Prostate gland (tissue), 2 donors: ENCODE data around the gene SIGLEC8. TPM values are rescaled to one million over a fixed set of nuclear protein-coding genes. Genes with fewer than 3 reads are reported as not detected.
"Not testable (repeated sequence)": the region's sequence is repeated elsewhere in the genome, so short reads cannot be mapped to it uniquely, and the experiment has no call there.

Source experiments
- DNase-seq: peaks from one replicate; pipeline ENCODE4 v3.0.0-alpha.2; 2019; ENCODE audit warnings: low spot score
- H3K27ac ChIP-seq, 2 donors: fragments of 200-600 bp; sonication (generic); 2 replicates each; pipeline ENCODE4 v1.5.1; 2017 to 2019
- H3K27me3 ChIP-seq: fragments of 200-600 bp; sonication (generic); replicated peaks from 2 replicates; pipeline ENCODE4 v1.5.1; 2019; ENCODE audit not compliant: insufficient read depth
- H3K36me3 ChIP-seq, 2 donors: fragments of 200-600 bp; sonication (generic); 1 replicate in 1 of 2; 2 replicates in 1 of 2; pipeline versions ENCODE4 v1.5.1 to v1.8.1; 2017 to 2019
- H3K4me1 ChIP-seq: fragments of 200-600 bp; sonication (generic); replicated peaks from 2 replicates; pipeline ENCODE4 v1.5.1; 2019
- H3K4me3 ChIP-seq, 2 donors: fragments of 200-600 bp; sonication (generic); 2 replicates each; pipeline ENCODE4 v1.5.1; 2017 to 2019
- H3K9me3 ChIP-seq: fragments of 200-600 bp; sonication (generic); 2 replicates; pipeline ENCODE4 v1.5.1; 2017
- POLR2A ChIP-seq: fragments of 450-650 bp; IDR thresholded peaks from one replicate; pipeline ENCODE4 v1.6.1; 2016; ENCODE audit warnings: antibody characterized with exemption, mild to moderate bottlenecking
- POLR2AphosphoS5 ChIP-seq: sonication (generic); formaldehyde crosslinking; IDR thresholded peaks from one replicate; pipeline ENCODE4 v1.6.1; 2017; ENCODE audit warnings: antibody characterized with exemption
- WGBS: methylation state at CpG from one replicate; pipeline ENCODE4 v1.1.5; 2018; 5-methylcytosine and 5-hydroxymethylcytosine counted together
- intact Hi-C: fragments of 100-400 bp; cut with DNase I; formaldehyde crosslinking; loops from one replicate; pipeline ENCODE4 v1.14.2; 2022
- total RNA-seq, 2 donors: library from RNA; depleted of rRNA; stranded (reverse); fragments of >200 nt; gene quantifications; one replicate each; pipeline ENCODE4 v1.1.0, GENCODE V29; 2016
- TF ChIP-seq, protein P1 (sequence below), 4 experiments: fragments of 200-600 bp in 2 of 4; fragments of 450-650 bp in 2 of 4; sonication (generic) in 2 of 4; IDR thresholded peaks; 1 replicate in 3 of 4; 2 replicates in 1 of 4; pipeline ENCODE4 v1.5.1; 2016 to 2019; ENCODE audit warnings: antibody characterized with exemption in 4 of 4, mild to moderate bottlenecking in 2 of 4, moderate library complexity in 2 of 4

The SIGLEC8 gene
- total RNA-seq, 2 donors from 2014 or later, result 1.0 to 3.0 TPM

DNA sequence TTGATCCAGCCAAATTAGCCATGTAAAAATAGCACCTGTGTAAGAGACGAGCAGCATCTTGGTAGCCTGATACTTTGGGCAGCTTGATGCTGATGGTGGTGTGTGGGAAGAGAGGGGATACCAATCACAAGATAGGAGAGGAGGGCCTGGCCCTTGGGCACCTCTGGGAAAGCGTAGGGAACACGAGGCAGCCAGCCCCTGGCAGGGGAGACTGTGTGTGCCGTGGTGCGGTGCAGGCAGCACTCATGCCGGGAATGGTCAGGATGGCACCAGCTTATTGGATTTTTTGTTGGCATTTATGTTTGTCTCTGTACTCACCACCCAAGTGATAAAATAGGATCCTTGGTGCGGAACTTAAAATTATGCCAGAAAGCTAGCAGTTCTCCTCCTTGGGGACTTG lies 10.2 kb downstream of the SIGLEC8 start:
- WGBS, result 86% methylated on average over 7 of the region's 7 CpGs
- DNase-seq, result no peak
- no peak for TF ChIP-seq POLR2A
- no peak for TF ChIP-seq POLR2AphosphoS5
- intact Hi-C loops, result no loop called here
- H3K27me3 ChIP-seq, result peaks cover 4% of the 10 kb centered on the region
- H3K4me1 ChIP-seq, result no peaks in the 10 kb centered on the region
- no peaks in the 10 kb centered on the region for H3K9me3 ChIP-seq
- H3K4me3 ChIP-seq, result no peak overlapping the region
- no peaks in the 10 kb centered on the region for H3K36me3 ChIP-seq
- H3K27ac ChIP-seq, result no peak overlapping the region

DNA sequence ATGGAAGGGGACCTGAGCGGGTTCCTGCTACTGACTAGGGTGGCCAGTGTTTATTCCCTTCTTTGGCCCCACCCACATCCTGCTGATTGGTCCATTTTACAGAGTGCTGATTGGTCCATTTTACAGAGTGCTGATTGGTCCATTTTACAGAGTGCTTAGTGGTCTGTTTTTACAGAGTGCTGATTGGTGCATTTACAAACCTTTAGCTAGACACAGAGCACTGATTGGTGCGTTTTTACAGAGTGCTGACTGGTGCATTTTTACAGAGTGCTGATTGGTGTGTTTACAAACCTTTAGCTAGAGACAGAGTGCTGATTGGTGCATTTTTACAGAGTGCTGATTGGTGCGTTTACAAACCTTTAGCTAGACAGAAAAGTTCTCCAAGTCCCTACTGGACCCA lies 10.7 kb downstream of the SIGLEC8 start:
- 88% methylated on average over 3 of the region's 3 CpGs for WGBS
- H3K9me3 ChIP-seq, intact Hi-C loops, H3K4me3 ChIP-seq, DNase-seq, H3K36me3 ChIP-seq, H3K27ac ChIP-seq, H3K4me1 ChIP-seq, H3K27me3 ChIP-seq: not testable (repeated sequence)

DNA sequence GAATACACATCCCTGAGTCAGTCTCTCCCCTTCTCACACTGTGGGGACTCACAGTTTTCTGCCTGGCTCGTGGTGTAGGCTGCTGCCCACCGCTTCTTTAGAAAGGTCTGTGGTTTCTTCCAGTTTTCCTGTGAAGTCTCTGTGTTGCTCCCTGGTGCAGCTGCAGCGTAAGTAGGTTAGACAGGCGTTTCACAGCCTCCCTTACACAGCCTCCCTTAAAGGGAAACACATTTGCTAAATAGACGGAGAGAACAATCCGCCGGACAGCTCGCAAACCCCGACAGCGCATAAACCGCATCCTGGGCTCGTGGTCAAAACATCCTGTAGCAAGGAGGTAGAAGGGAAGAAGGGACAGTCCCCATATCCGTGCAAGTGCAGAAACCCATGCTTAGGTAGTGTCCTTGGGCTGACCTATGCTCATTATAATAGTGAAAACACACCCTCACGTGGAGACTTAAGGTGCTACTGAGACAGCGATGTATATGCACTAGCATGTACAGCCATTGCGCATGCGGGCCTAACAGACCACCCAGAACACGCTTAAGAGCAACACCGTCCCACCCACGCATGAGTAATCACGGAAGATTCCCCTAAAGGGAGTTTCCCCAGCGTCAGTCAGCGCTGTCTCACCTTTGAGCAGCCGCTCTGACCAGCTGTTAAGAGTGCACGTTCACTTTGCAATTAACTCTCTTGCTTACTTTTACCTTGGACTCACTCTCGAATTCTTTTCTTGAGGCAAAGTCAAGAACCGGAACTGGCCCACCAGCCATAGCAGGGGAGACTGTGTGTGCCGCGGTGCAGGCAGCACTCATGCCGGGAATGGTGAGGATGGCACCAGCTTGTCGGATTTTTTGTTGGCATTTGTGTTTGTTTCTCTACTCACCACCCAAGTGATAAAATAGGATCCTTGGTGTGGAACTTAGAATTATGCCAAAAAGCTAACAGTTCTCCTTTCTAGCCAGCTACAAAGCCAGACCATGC lies 16.6 kb downstream of the SIGLEC8 start:
- no peak for TF ChIP-seq POLR2A
- TF ChIP-seq, protein P1, sequence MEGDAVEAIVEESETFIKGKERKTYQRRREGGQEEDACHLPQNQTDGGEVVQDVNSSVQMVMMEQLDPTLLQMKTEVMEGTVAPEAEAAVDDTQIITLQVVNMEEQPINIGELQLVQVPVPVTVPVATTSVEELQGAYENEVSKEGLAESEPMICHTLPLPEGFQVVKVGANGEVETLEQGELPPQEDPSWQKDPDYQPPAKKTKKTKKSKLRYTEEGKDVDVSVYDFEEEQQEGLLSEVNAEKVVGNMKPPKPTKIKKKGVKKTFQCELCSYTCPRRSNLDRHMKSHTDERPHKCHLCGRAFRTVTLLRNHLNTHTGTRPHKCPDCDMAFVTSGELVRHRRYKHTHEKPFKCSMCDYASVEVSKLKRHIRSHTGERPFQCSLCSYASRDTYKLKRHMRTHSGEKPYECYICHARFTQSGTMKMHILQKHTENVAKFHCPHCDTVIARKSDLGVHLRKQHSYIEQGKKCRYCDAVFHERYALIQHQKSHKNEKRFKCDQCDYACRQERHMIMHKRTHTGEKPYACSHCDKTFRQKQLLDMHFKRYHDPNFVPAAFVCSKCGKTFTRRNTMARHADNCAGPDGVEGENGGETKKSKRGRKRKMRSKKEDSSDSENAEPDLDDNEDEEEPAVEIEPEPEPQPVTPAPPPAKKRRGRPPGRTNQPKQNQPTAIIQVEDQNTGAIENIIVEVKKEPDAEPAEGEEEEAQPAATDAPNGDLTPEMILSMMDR (IDR thresholded peaks at IDR 0.05), result no peak
- TF ChIP-seq POLR2AphosphoS5, result no peak
- Histone ChIP-seq H3K36me3 (no peaks in the 10 kb centered on the region), H3K4me3 (no peak overlapping the region), H3K4me1 (no peaks in the 10 kb centered on the region), H3K27ac (no peak overlapping the region), H3K27me3 (no peaks in the 10 kb centered on the region), H3K9me3 (no peaks in the 10 kb centered on the region)
- 39% methylated on average over 31 of the region's 31 CpGs for WGBS
- no peak for DNase-seq
- intact Hi-C loops, result no loop called here

DNA sequence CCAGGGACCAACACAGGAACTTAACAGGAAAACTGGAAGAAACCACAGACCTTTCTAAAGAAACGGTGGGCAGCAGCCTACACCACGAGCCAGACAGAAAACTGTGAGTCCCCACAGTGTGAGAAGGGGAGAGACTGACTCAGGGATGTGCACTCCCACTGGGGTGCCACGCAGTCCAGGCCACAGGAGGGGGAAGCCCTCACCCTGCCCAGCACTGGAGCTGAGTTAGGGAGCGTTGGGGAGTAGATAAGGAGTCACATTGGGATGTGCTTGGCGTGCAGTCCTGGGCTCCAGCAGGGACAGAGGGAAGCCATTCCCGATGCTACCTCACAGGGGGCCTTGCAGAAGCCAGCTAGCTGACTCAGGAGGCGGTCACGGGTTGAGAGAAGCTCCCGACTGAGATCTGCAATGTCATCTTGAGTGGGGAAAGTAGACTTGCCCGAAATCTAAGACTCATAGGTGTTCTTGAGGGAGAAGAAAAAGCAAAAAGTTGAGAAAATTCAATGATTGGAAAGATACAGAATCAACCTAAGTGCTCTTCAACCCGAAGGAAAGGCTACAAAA lies 17.3 kb downstream of the SIGLEC8 start:
- Histone ChIP-seq H3K27ac (no peak overlapping the region), H3K9me3 (no peaks in the 10 kb centered on the region), H3K4me1 (no peaks in the 10 kb centered on the region), H3K4me3 (no peak overlapping the region), H3K27me3 (no peaks in the 10 kb centered on the region), H3K36me3 (no peaks in the 10 kb centered on the region)
- no peak for DNase-seq
- intact Hi-C loops, result no loop called here
- 43% methylated on average over 11 of the region's 11 CpGs for WGBS
- TF ChIP-seq, protein P1 (IDR thresholded peaks at IDR 0.05), result no peak
- TF ChIP-seq POLR2A, result no peak
- TF ChIP-seq POLR2AphosphoS5, result no peak

DNA sequence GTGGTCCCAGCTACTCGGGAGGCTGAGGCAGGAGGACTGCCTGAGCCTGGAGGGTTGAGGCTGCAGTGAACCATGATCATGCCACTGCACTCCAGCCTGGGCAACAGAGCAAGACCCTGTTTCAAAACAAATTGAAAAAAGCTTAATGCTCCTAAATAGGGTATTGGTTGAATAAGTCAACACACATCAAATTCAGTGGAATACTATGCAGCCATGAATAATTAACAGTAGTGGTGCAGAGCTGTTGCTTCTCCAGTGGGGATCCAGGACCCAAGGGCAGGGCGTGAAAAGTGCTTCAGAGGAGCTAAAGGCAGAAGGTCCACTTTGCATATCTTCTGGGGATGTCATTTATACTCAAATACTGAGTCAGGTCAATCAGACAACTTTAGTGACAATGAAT lies 18.2 kb downstream of the SIGLEC8 start:
- H3K4me3 ChIP-seq, result no peak overlapping the region
- H3K27ac ChIP-seq, result no peak overlapping the region
- H3K4me1 ChIP-seq, result no peaks in the 10 kb centered on the region
- H3K9me3 ChIP-seq, result no peaks in the 10 kb centered on the region
- H3K27me3 ChIP-seq, result no peaks in the 10 kb centered on the region
- no peak for DNase-seq
- intact Hi-C loops, result no loop called here
- H3K36me3 ChIP-seq, result no peaks in the 10 kb centered on the region
- TF ChIP-seq, protein P1 (IDR thresholded peaks at IDR 0.05), result no peak
- no peak for TF ChIP-seq POLR2A
- TF ChIP-seq POLR2AphosphoS5, result no peak
- 74% methylated on average over 2 of the region's 2 CpGs for WGBS
